ENCODE data around the gene ETFB. TPM values are rescaled to one million over a fixed set of nuclear protein-coding genes. Genes with fewer than 3 reads are reported as not detected.
A peak's percentile ranks its signal among the peaks of the same experiment; 100 is the strongest.

The ETFB gene
- total and polyA plus RNA-seq, 4 donors: 129 to 713 (median 467) TPM

DNA sequence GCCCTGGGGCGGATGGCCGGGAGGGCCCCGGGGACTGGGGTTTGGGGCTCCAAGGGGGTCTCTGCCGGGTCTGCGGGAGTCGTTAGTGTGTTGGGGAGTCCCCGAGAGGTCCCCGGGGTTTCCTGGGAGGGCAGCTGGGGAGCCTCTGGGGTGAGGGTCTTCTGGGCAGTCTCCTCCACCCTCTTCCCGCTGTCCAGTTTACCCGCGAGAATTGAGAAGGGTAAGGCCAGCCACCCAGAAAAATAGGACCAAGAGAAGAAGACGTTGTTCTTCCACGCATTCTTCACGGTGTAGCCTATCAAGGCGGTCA is 1.0 kb upstream of the ETFB start:
- Histone ChIP-seq H3K27ac (ENCODE audit: low read depth in 1 of 2, low read length in 2 of 2) (peak overlapping the region; percentile 98 to 99), H3K27me3 (ENCODE audit: control insufficient read depth in 4 of 4, insufficient read depth in 4 of 4, low read length in 3 of 4) (no peaks in the 10 kb centered on the region), H3K9me3 (ENCODE audit: control insufficient read depth in 4 of 4, low read length in 3 of 4) (no peaks in the 10 kb centered on the region), H3K9ac (ENCODE audit: low read depth in 1 of 2, low read length in 2 of 2) (peak overlapping the region; percentile 86 to 98), H3K36me3 (ENCODE audit: control insufficient read depth in 4 of 4, insufficient read depth in 3 of 4, low read depth in 1 of 4, low read length in 3 of 4) (no peaks in the 10 kb centered on the region), H3K4me3 (ENCODE audit: low read depth in 1 of 3, low read length in 3 of 3) (peak overlapping the region; percentile 70 to 82 (median 71)), H3K4me1 (ENCODE audit: control insufficient read depth in 4 of 4, insufficient read depth in 4 of 4, low read length in 3 of 4) (peaks cover 2 to 45% (median 29%) of the 10 kb centered on the region in 4 donors)
- peak; percentile 9 for TF ChIP-seq NR2F2 (IDR thresholded peaks at IDR 0.05)
- TF ChIP-seq, protein P1, sequence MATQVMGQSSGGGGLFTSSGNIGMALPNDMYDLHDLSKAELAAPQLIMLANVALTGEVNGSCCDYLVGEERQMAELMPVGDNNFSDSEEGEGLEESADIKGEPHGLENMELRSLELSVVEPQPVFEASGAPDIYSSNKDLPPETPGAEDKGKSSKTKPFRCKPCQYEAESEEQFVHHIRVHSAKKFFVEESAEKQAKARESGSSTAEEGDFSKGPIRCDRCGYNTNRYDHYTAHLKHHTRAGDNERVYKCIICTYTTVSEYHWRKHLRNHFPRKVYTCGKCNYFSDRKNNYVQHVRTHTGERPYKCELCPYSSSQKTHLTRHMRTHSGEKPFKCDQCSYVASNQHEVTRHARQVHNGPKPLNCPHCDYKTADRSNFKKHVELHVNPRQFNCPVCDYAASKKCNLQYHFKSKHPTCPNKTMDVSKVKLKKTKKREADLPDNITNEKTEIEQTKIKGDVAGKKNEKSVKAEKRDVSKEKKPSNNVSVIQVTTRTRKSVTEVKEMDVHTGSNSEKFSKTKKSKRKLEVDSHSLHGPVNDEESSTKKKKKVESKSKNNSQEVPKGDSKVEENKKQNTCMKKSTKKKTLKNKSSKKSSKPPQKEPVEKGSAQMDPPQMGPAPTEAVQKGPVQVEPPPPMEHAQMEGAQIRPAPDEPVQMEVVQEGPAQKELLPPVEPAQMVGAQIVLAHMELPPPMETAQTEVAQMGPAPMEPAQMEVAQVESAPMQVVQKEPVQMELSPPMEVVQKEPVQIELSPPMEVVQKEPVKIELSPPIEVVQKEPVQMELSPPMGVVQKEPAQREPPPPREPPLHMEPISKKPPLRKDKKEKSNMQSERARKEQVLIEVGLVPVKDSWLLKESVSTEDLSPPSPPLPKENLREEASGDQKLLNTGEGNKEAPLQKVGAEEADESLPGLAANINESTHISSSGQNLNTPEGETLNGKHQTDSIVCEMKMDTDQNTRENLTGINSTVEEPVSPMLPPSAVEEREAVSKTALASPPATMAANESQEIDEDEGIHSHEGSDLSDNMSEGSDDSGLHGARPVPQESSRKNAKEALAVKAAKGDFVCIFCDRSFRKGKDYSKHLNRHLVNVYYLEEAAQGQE (IDR thresholded peaks at IDR 0.05): no peak
- under 1% methylated on average over 15 of the region's 15 CpGs for WGBS
- peak; percentile 47 for DNase-seq (ENCODE audit: low spot score)

DNA sequence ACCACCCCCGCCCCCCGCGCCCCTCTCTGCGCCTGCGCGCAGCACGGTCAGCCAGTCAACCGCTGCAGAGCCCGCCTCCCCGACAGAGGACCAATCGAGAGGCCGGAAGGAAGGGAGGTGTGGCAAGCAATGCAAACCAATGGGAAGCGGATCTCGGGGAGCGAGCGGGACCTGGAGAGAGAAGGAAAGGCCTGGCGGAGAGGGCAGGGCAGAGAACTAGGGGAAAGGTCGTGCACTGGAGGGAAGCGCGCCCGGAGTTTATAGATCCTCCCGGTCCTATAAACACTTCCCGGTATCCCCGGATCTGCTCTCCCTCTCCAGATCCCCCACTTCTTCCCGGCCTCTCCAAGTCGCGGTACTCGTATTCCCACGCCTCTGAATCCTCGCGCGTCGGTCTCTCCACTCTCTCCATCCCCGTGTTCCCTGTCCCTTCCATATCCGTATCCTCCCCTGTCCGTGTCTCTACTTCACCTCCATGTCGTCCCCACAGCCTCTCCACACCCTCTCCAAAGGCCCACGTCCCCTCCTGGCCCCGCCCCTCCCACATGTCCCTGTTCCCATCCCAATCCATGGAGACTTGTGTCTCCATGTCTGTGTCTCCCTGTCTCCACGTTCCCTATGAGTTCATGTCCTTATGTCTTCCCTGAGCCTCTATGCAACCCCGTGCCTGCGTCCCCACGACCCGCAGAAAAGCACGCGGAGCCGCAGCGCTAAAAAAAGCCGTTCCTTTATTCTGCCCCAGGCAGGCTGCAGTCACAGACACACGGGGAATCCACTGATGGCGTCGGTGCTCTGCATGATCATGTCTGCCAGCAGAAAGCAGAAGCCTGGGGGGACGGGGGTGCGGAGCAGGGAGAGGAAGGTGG is 434 bp upstream of the ETFB start:
- Histone ChIP-seq H3K27me3 (ENCODE audit: control insufficient read depth in 4 of 4, insufficient read depth in 4 of 4, low read length in 3 of 4) (no peaks in the 10 kb centered on the region), H3K36me3 (ENCODE audit: control insufficient read depth in 4 of 4, insufficient read depth in 3 of 4, low read depth in 1 of 4, low read length in 3 of 4) (no peaks in the 10 kb centered on the region), H3K4me3 (ENCODE audit: low read depth in 1 of 3, low read length in 3 of 3) (peak overlapping the region; percentile 70 to 98 (median 71)), H3K4me1 (ENCODE audit: control insufficient read depth in 4 of 4, insufficient read depth in 4 of 4, low read length in 3 of 4) (peaks cover 2 to 50% (median 28%) of the 10 kb centered on the region in 4 donors), H3K27ac (ENCODE audit: low read depth in 1 of 2, low read length in 2 of 2) (peak overlapping the region; percentile 98 to 99), H3K9me3 (ENCODE audit: control insufficient read depth in 4 of 4, low read length in 3 of 4) (no peaks in the 10 kb centered on the region), H3K9ac (ENCODE audit: low read depth in 1 of 2, low read length in 2 of 2) (peak overlapping the region; percentile 86 to 98)
- peak; percentile 97 for DNase-seq (ENCODE audit: low spot score)
- under 1% methylated on average over 54 of the region's 54 CpGs for WGBS
- TF ChIP-seq, protein P2, sequence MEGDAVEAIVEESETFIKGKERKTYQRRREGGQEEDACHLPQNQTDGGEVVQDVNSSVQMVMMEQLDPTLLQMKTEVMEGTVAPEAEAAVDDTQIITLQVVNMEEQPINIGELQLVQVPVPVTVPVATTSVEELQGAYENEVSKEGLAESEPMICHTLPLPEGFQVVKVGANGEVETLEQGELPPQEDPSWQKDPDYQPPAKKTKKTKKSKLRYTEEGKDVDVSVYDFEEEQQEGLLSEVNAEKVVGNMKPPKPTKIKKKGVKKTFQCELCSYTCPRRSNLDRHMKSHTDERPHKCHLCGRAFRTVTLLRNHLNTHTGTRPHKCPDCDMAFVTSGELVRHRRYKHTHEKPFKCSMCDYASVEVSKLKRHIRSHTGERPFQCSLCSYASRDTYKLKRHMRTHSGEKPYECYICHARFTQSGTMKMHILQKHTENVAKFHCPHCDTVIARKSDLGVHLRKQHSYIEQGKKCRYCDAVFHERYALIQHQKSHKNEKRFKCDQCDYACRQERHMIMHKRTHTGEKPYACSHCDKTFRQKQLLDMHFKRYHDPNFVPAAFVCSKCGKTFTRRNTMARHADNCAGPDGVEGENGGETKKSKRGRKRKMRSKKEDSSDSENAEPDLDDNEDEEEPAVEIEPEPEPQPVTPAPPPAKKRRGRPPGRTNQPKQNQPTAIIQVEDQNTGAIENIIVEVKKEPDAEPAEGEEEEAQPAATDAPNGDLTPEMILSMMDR (IDR thresholded peaks at IDR 0.05; ENCODE audit: low read depth, low read length, missing input control): no peak
- TF ChIP-seq, protein P3, sequence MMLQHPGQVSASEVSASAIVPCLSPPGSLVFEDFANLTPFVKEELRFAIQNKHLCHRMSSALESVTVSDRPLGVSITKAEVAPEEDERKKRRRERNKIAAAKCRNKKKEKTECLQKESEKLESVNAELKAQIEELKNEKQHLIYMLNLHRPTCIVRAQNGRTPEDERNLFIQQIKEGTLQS (IDR thresholded peaks at IDR 0.05): no peak
- no peak for TF ChIP-seq FOXA2 (IDR thresholded peaks at IDR 0.05)
- TF ChIP-seq SP1 (IDR thresholded peaks at IDR 0.05): peak; percentile 95
- TF ChIP-seq JUND (IDR thresholded peaks at IDR 0.05): peak in 1 of 2 donors; percentile 33
- TF ChIP-seq, protein P1 (IDR thresholded peaks at IDR 0.05): peak; percentile 83
- TF ChIP-seq, protein P4, sequence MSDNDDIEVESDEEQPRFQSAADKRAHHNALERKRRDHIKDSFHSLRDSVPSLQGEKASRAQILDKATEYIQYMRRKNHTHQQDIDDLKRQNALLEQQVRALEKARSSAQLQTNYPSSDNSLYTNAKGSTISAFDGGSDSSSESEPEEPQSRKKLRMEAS (IDR thresholded peaks at IDR 0.05): no peak
- TF ChIP-seq RAD21 (IDR thresholded peaks at IDR 0.05): peak in 1 of 2 donors; percentile 13
- TF ChIP-seq HNF4A (conservative IDR thresholded peaks at IDR 0.05): peak in 1 of 2 donors; percentile 31
- TF ChIP-seq, protein P5, sequence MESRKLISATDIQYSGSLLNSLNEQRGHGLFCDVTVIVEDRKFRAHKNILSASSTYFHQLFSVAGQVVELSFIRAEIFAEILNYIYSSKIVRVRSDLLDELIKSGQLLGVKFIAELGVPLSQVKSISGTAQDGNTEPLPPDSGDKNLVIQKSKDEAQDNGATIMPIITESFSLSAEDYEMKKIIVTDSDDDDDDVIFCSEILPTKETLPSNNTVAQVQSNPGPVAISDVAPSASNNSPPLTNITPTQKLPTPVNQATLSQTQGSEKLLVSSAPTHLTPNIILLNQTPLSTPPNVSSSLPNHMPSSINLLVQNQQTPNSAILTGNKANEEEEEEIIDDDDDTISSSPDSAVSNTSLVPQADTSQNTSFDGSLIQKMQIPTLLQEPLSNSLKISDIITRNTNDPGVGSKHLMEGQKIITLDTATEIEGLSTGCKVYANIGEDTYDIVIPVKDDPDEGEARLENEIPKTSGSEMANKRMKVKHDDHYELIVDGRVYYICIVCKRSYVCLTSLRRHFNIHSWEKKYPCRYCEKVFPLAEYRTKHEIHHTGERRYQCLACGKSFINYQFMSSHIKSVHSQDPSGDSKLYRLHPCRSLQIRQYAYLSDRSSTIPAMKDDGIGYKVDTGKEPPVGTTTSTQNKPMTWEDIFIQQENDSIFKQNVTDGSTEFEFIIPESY (IDR thresholded peaks at IDR 0.05): peak; percentile 86
- TF ChIP-seq RXRA (IDR thresholded peaks at IDR 0.05): peak; percentile 90
- no peak for TF ChIP-seq FOXA1 (IDR thresholded peaks at IDR 0.05)
- TF ChIP-seq TAF1 (conservative IDR thresholded peaks at IDR 0.05): peak; percentile 14
- TF ChIP-seq YY1 (IDR thresholded peaks at IDR 0.05): peak; percentile 69
- no peak for TF ChIP-seq HNF4G (IDR thresholded peaks at IDR 0.05)
- TF ChIP-seq NR2F2 (IDR thresholded peaks at IDR 0.05): no peak
- TF ChIP-seq EGR1 (IDR thresholded peaks at IDR 0.05; ENCODE audit: low read depth in 2 of 2): peak in 1 of 2 donors; percentile 29
- peak; percentile 30 to 71 for TF ChIP-seq GABPA (IDR thresholded peaks at IDR 0.05 in 1 of 2, conservative IDR thresholded peaks at IDR 0.05 in 1 of 2)

Measured in liver (tissue), 9 donors.